ENCODE data around the gene NDUFS5. TPM values are rescaled to one million over a fixed set of nuclear protein-coding genes. Genes with fewer than 3 reads are reported as not detected.
"Not testable (repeated sequence)": the region's sequence is repeated elsewhere in the genome, so short reads cannot be mapped to it uniquely, and the experiment has no call there.

NDUFS5 gene
- total RNA-seq, 1 donor from 2014 or later, result 360 TPM

- no peaks in the 10 kb centered on the region for H3K9me3 ChIP-seq (ENCODE audit: insufficient read depth, low read depth, low read length)
- H2AFZ ChIP-seq (ENCODE audit: low read depth, low read length), result no peak overlapping the region
- no peak overlapping the region for H3K9ac ChIP-seq (ENCODE audit: low read length)
- DNase-seq (ENCODE audit: low read depth) (no peak), FAIRE-seq (no peak)
- no peak overlapping the region for H3K4me2 ChIP-seq (ENCODE audit: low read length)
- no peaks in the 10 kb centered on the region for H3K79me2 ChIP-seq (ENCODE audit: insufficient read depth, low read length)
- no peaks in the 10 kb centered on the region for H3K27me3 ChIP-seq (ENCODE audit: insufficient read depth, low read length)
- H4K20me1 ChIP-seq (ENCODE audit: insufficient read depth, low read length), result no peaks in the 10 kb centered on the region
- no peaks in the 10 kb centered on the region for H3K4me1 Mint-ChIP-seq (ENCODE audit: low read depth, unreplicated experiment)
- no peaks in the 10 kb centered on the region for H3K27me3 Mint-ChIP-seq (ENCODE audit: low read depth, unreplicated experiment)
- no peak overlapping the region for H3K4me3 ChIP-seq (ENCODE audit: insufficient read depth, low read depth, low read length)
- no peak for TF ChIP-seq EZH2 (IDR thresholded peaks at IDR 0.05; ENCODE audit: insufficient read depth, low read length)
- TF ChIP-seq CTCF (IDR thresholded peaks at IDR 0.05; ENCODE audit: insufficient read depth, low read depth, low read length), result no peak
- no peak overlapping the region for H3K27ac Mint-ChIP-seq (ENCODE audit: unreplicated experiment)
- H3K9me3 Mint-ChIP-seq (ENCODE audit: unreplicated experiment), result peaks cover 2% of the 10 kb centered on the region
- peaks cover 2% of the 10 kb centered on the region for H3K36me3 Mint-ChIP-seq (ENCODE audit: low read depth, unreplicated experiment)
- H3K27ac ChIP-seq (ENCODE audit: low read depth, low read length), result no peak overlapping the region
- H3K4me1 ChIP-seq (ENCODE audit: insufficient read depth, low read length), result no peaks in the 10 kb centered on the region
- H3K36me3 ChIP-seq (ENCODE audit: insufficient read depth, low read length), result no peaks in the 10 kb centered on the region
- H3K4me3 Mint-ChIP-seq (ENCODE audit: unreplicated experiment), result no peak overlapping the region
These were observed 39.4 kb downstream of the NDUFS5 start for GRCh38 chr1:39065542-39065941.

- H3K27ac ChIP-seq (ENCODE audit: low read depth, low read length); H3K4me1 ChIP-seq (ENCODE audit: insufficient read depth, low read length); H3K9me3 ChIP-seq (ENCODE audit: insufficient read depth, low read depth, low read length); H3K4me2 ChIP-seq (ENCODE audit: low read length); H3K4me3 Mint-ChIP-seq (ENCODE audit: unreplicated experiment); H3K9ac ChIP-seq (ENCODE audit: low read length); H3K4me3 ChIP-seq (ENCODE audit: insufficient read depth, low read depth, low read length); H3K27me3 ChIP-seq (ENCODE audit: insufficient read depth, low read length); H4K20me1 ChIP-seq (ENCODE audit: insufficient read depth, low read length); FAIRE-seq; H3K36me3 Mint-ChIP-seq (ENCODE audit: low read depth, unreplicated experiment); H3K36me3 ChIP-seq (ENCODE audit: insufficient read depth, low read length); DNase-seq (ENCODE audit: low read depth); H3K27me3 Mint-ChIP-seq (ENCODE audit: low read depth, unreplicated experiment); H3K79me2 ChIP-seq (ENCODE audit: insufficient read depth, low read length); H3K27ac Mint-ChIP-seq (ENCODE audit: unreplicated experiment); H2AFZ ChIP-seq (ENCODE audit: low read depth, low read length); H3K4me1 Mint-ChIP-seq (ENCODE audit: low read depth, unreplicated experiment): not testable (repeated sequence)
- peaks cover 11% of the 10 kb centered on the region for H3K9me3 Mint-ChIP-seq (ENCODE audit: unreplicated experiment)
These were observed 42.1 kb downstream of the NDUFS5 start for GRCh38 chr1:39068227-39068626.

GRCh38 chr1:39071557-39071956 is 45.4 kb downstream of the NDUFS5 start:
- not testable (repeated sequence) for H3K27ac ChIP-seq (ENCODE audit: low read depth, low read length); H3K4me3 Mint-ChIP-seq (ENCODE audit: unreplicated experiment); H3K36me3 Mint-ChIP-seq (ENCODE audit: low read depth, unreplicated experiment); H3K9ac ChIP-seq (ENCODE audit: low read length); H3K27me3 Mint-ChIP-seq (ENCODE audit: low read depth, unreplicated experiment); H3K36me3 ChIP-seq (ENCODE audit: insufficient read depth, low read length); H3K4me3 ChIP-seq (ENCODE audit: insufficient read depth, low read depth, low read length); H3K79me2 ChIP-seq (ENCODE audit: insufficient read depth, low read length); H3K27ac Mint-ChIP-seq (ENCODE audit: unreplicated experiment); H2AFZ ChIP-seq (ENCODE audit: low read depth, low read length); DNase-seq (ENCODE audit: low read depth); FAIRE-seq; H3K9me3 ChIP-seq (ENCODE audit: insufficient read depth, low read depth, low read length); H4K20me1 ChIP-seq (ENCODE audit: insufficient read depth, low read length); H3K4me2 ChIP-seq (ENCODE audit: low read length); H3K4me1 Mint-ChIP-seq (ENCODE audit: low read depth, unreplicated experiment); H3K27me3 ChIP-seq (ENCODE audit: insufficient read depth, low read length); H3K4me1 ChIP-seq (ENCODE audit: insufficient read depth, low read length)
- H3K9me3 Mint-ChIP-seq (ENCODE audit: unreplicated experiment), result peaks cover 11% of the 10 kb centered on the region
